ENCODE measurements around the gene GMPPB.
A peak's percentile ranks its signal among the peaks of the same experiment; 100 is the strongest.

Gene GMPPB

GRCh38 chr3:49721896-49722781 is 1.6 kb downstream of the GMPPB start:
- peak overlapping the region; percentile 94 for H3K27ac ChIP-seq
- no peak for TF ChIP-seq CTCF (conservative IDR thresholded peaks at IDR 0.05)
- TF ChIP-seq ZFX (IDR thresholded peaks at IDR 0.05): no peak

GRCh38 chr3:49721596-49721895 is 2.2 kb downstream of the GMPPB start:
- no peak for TF ChIP-seq CTCF (conservative IDR thresholded peaks at IDR 0.05)
- TF ChIP-seq ZFX (IDR thresholded peaks at IDR 0.05): no peak
- H3K27ac ChIP-seq: no peak overlapping the region

- no peak for TF ChIP-seq ZFX (IDR thresholded peaks at IDR 0.05)
- TF ChIP-seq CTCF (conservative IDR thresholded peaks at IDR 0.05): no peak
- no peak overlapping the region; the same call in 1 of the 2 replicates for H3K27ac ChIP-seq
Measured at GRCh38 chr3:49720855-49721595, 2.7 kb downstream of the GMPPB start.

GRCh38 chr3:49719214-49719884 is 4.4 kb downstream of the GMPPB start, which contains the start of gene AMIGO3:
Gene AMIGO3, minus strand, starts transcription at chr3:49719684. Its CDS starts 219 bp downstream, at chr3:49719465.
- peak within 1 kb of the TSS; percentile 42 for H3K27ac ChIP-seq
- TF ChIP-seq ZFX (IDR thresholded peaks at IDR 0.05) (no peak), CTCF (conservative IDR thresholded peaks at IDR 0.05) (no peak; the same call in 1 of the 2 replicates)

GRCh38 chr3:49718858-49719213 is 4.9 kb downstream of the GMPPB start:
- H3K27ac ChIP-seq: peak overlapping the region; percentile 42

More at GRCh38 chr3:49718858-49719213, 4.9 kb downstream of the GMPPB start:
- TF ChIP-seq CTCF (conservative IDR thresholded peaks at IDR 0.05) (no peak), ZFX (IDR thresholded peaks at IDR 0.05) (no peak)

Measured in C4-2B (cell line).